SK-N-SH (cell line): ENCODE measurements around the gene EWSR1. TPM values are rescaled to one million over a fixed set of nuclear protein-coding genes. Genes with fewer than 3 reads are reported as not detected.

ENCODE experiments used
- CTCF ChIA-PET: fragments of 300-600, 350-600 bp; formaldehyde crosslinking; extraction: SDS; loops from one replicate; lab custom pipeline; 2021; lab: Yijun Ruan, JAX
- POLR2A ChIA-PET: fragments of 350-600 bp; sonication (Branson Sonifier 250); formaldehyde crosslinking; extraction: SDS; loops from one replicate; lab custom pipeline; 2020; ENCODE audit warnings: antibody characterized with exemption, inconsistent platforms; lab: Yijun Ruan, JAX
- DNase-seq: peaks from one replicate; pipeline ENCODE4 v3.0.0; 2012
- H2AFZ ChIP-seq: fragments of 200-600 bp; sonication (generic); 2 replicates; pipeline ENCODE4 v1.8.1; 2016; ENCODE audit warnings: antibody characterized with exemption, mild to moderate bottlenecking, low read depth
- H3F3A ChIP-seq: fragments of 200-600 bp; sonication (generic); replicated peaks from 2 replicates; pipeline ENCODE3; 2016; ENCODE audit warnings: antibody characterized with exemption, mild to moderate bottlenecking; ENCODE audit not compliant: insufficient read depth
- H3K27ac ChIP-seq, 2 experiments: fragments of 200-500 bp in 1 of 2; fragments of 200-600 bp in 1 of 2; sonication (Bioruptor generic) in 1 of 2; sonication (generic), shearing (Covaris generic) in 1 of 2; 2 replicates each; pipeline versions ENCODE4 v1.5.1 to v1.6.1; 2014 to 2016; ENCODE audit warnings: low read depth in 2 of 2, inconsistent platforms in 1 of 2, low read length in 1 of 2, mild to moderate bottlenecking in 1 of 2, mixed read lengths in 1 of 2
- H3K27me3 ChIP-seq: fragments of 200-600 bp; sonication (generic), shearing (Covaris generic); 2 replicates; pipeline ENCODE4 v1.6.1; 2016; ENCODE audit warnings: mixed run types; ENCODE audit not compliant: insufficient read depth
- H3K36me3 ChIP-seq, 2 experiments: fragments of 200-500 bp in 1 of 2; fragments of 200-600 bp in 1 of 2; sonication (Bioruptor generic) in 1 of 2; sonication (generic) in 1 of 2; replicated peaks in 1 of 2; 2 replicates each; pipeline versions ENCODE3 to v1.5.1; 2014 to 2016; ENCODE audit warnings: low read length in 1 of 2, mild to moderate bottlenecking in 1 of 2; ENCODE audit not compliant: insufficient read depth in 2 of 2, control insufficient read depth in 1 of 2
- H3K4me1 ChIP-seq, 2 experiments: fragments of 200-500 bp in 1 of 2; fragments of 200-600 bp in 1 of 2; sonication (Bioruptor generic) in 1 of 2; sonication (generic), shearing (Covaris generic) in 1 of 2; 2 replicates each; pipeline versions ENCODE4 v1.5.1 to v1.6.1; 2014 to 2016; ENCODE audit warnings: low read depth in 1 of 2, low read length in 1 of 2, mixed run types in 1 of 2; ENCODE audit not compliant: insufficient read depth in 2 of 2, control insufficient read depth in 1 of 2
- H3K4me2 ChIP-seq: fragments of 200-600 bp; sonication (generic), shearing (Covaris generic); 2 replicates; pipeline ENCODE4 v1.6.1; 2017; ENCODE audit warnings: mixed run types
- H3K4me3 ChIP-seq, 2 experiments: fragments of 200-500 bp in 1 of 2; fragments of 200-600 bp in 1 of 2; sonication (Bioruptor generic) in 1 of 2; sonication (generic), shearing (Covaris generic) in 1 of 2; 2 replicates each; pipeline versions ENCODE4 v1.5.1 to v1.8.1; 2014 to 2016; ENCODE audit warnings: low read depth in 2 of 2, inconsistent platforms in 1 of 2, low read length in 1 of 2, mild to moderate bottlenecking in 1 of 2, mixed read lengths in 1 of 2, moderate library complexity in 1 of 2
- H3K79me2 ChIP-seq: fragments of 200-600 bp; sonication (generic); 2 replicates; pipeline ENCODE4 v1.8.1; 2017; ENCODE audit warnings: mild to moderate bottlenecking; ENCODE audit not compliant: insufficient read depth
- H3K9ac ChIP-seq: fragments of 200-600 bp; sonication (generic); 2 replicates; pipeline ENCODE4 v1.6.1; 2017; ENCODE audit warnings: mixed run types
- H3K9me2 ChIP-seq: fragments of 200-600 bp; sonication (generic); 2 replicates; pipeline ENCODE4 v1.6.1; 2017; ENCODE audit warnings: mixed run types
- H3K9me3 ChIP-seq: fragments of 200-600 bp; sonication (generic); 2 replicates; pipeline ENCODE4 v1.6.1; 2017; ENCODE audit warnings: mixed run types, mild to moderate bottlenecking, moderate library complexity
- H4K20me1 ChIP-seq: fragments of 200-600 bp; sonication (generic); 2 replicates; pipeline ENCODE4 v1.6.1; 2017; ENCODE audit warnings: mild to moderate bottlenecking, mixed run types; ENCODE audit not compliant: insufficient read depth
- EZH2phosphoT487 ChIP-seq: fragments of 200-600 bp; sonication (generic); IDR thresholded peaks from 2 replicates; pipeline ENCODE4 v1.6.1; 2017; ENCODE audit warnings: low read depth, mixed run types, mild to moderate bottlenecking, antibody characterized with exemption, moderate library complexity, borderline replicate concordance
- FOSL2 ChIP-seq: IDR thresholded peaks from 2 replicates; pipeline ENCODE4 v1.4.0; 2012; ENCODE audit warnings: low read depth, mild to moderate bottlenecking, moderate library complexity, borderline replicate concordance
- NRF1 ChIP-seq: IDR thresholded peaks from 2 replicates; pipeline ENCODE4 v1.6.1; 2012; ENCODE audit warnings: low read depth, mild to moderate bottlenecking, low read length
- RAD21 ChIP-seq: IDR thresholded peaks from 2 replicates; pipeline ENCODE4 v1.6.1; 2012; ENCODE audit warnings: mild to moderate bottlenecking, low read length
- REST ChIP-seq: IDR thresholded peaks from 2 replicates; pipeline ENCODE4 v1.6.1; 2012; ENCODE audit warnings: mild to moderate bottlenecking, low read depth, low read length, moderate library complexity
- RXRA ChIP-seq: IDR thresholded peaks from 2 replicates; pipeline ENCODE4 v1.4.0; 2012; ENCODE audit warnings: low read depth, mild to moderate bottlenecking, borderline replicate concordance
- TAF1 ChIP-seq: IDR thresholded peaks from 2 replicates; pipeline ENCODE4 v1.6.1; 2012; ENCODE audit warnings: low read depth, mild to moderate bottlenecking, low read length, moderate library complexity, borderline replicate concordance
- TCF12 ChIP-seq: IDR thresholded peaks from 2 replicates; pipeline ENCODE4 v1.4.0; 2012
- USF2 ChIP-seq: fragments of 150-350 bp; IDR thresholded peaks from 2 replicates; pipeline ENCODE4 v1.6.1; 2017; ENCODE audit warnings: antibody characterized with exemption, low read length, low read depth, borderline replicate concordance
- YY1 ChIP-seq: IDR thresholded peaks from 2 replicates; pipeline ENCODE4 v1.4.0; 2012; ENCODE audit warnings: low read depth, mild to moderate bottlenecking
- WGBS: methylation state at CpG from one replicate; pipeline ENCODE4 v1.1.6; 2017; ENCODE audit warnings: low lambda C conversion rate; 5-methylcytosine and 5-hydroxymethylcytosine counted together
- polyA plus RNA-seq, 3 experiments: library from polyadenylated mRNA; depleted of rRNA; stranded (reverse); fragments of >200 nt; gene quantifications; 2 replicates each; pipeline ENCODE4 v1.2.3, GENCODE V29; 2012
- TF ChIP-seq, protein P1 (sequence below): IDR thresholded peaks from 2 replicates; pipeline ENCODE4 v1.4.0; 2012; ENCODE audit warnings: low read depth, borderline replicate concordance

The EWSR1 gene
- polyA plus RNA-seq, 1 of the 3 experiments (the other 2 are of a cell fraction): 173 TPM

- no peak overlapping the region for H3K4me2 ChIP-seq
- no peaks in the 10 kb centered on the region for H3K9me3 ChIP-seq
- H3K36me3 ChIP-seq: peaks cover 89 to 100% of the 10 kb centered on the region in 2 experiments
- no peaks in the 10 kb centered on the region for H3K27me3 ChIP-seq
- H3K9me2 ChIP-seq: no peaks in the 10 kb centered on the region
- CTCF ChIA-PET: interaction anchor here (0.7 kb wide), 1 partner anchor 29 kb away, joined by 3 read pairs; no protein-coding TSS in a partner anchor
- peaks cover 100% of the 10 kb centered on the region for H3K79me2 ChIP-seq
- 92% methylated on average over 3 of the region's 3 CpGs for WGBS
- no peak overlapping the region for H3K4me3 ChIP-seq
- no peak overlapping the region for H2AFZ ChIP-seq
- no peak for DNase-seq
- POLR2A ChIA-PET: interaction anchor here (0.6 kb wide), 1 partner anchor 13 kb away, joined by 3 read pairs; no protein-coding TSS in a partner anchor
- H4K20me1 ChIP-seq: peaks cover 100% of the 10 kb centered on the region
- peaks cover 15 to 22% of the 10 kb centered on the region in 2 experiments for H3K4me1 ChIP-seq
- H3K9ac ChIP-seq: no peak overlapping the region
- peaks cover 14% of the 10 kb centered on the region for H3F3A ChIP-seq
- TF ChIP-seq EZH2phosphoT487: no peak
- TF ChIP-seq, protein P1, sequence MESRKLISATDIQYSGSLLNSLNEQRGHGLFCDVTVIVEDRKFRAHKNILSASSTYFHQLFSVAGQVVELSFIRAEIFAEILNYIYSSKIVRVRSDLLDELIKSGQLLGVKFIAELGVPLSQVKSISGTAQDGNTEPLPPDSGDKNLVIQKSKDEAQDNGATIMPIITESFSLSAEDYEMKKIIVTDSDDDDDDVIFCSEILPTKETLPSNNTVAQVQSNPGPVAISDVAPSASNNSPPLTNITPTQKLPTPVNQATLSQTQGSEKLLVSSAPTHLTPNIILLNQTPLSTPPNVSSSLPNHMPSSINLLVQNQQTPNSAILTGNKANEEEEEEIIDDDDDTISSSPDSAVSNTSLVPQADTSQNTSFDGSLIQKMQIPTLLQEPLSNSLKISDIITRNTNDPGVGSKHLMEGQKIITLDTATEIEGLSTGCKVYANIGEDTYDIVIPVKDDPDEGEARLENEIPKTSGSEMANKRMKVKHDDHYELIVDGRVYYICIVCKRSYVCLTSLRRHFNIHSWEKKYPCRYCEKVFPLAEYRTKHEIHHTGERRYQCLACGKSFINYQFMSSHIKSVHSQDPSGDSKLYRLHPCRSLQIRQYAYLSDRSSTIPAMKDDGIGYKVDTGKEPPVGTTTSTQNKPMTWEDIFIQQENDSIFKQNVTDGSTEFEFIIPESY: no peak
- no peak for TF ChIP-seq TCF12
- TF ChIP-seq YY1: no peak
- TF ChIP-seq RXRA: no peak
- TF ChIP-seq REST: no peak
- no peak for TF ChIP-seq RAD21
- no peak for TF ChIP-seq NRF1
- no peak for TF ChIP-seq FOSL2
- no peak for TF ChIP-seq USF2
- TF ChIP-seq TAF1: no peak
- TF ChIP-seq, all 33 proteins: peak for 0
- no peak overlapping the region for H3K27ac ChIP-seq
Observed at GRCh38 chr22:29275167-29275566, 7.1 kb downstream of the EWSR1 start.
